Measurements from ENCODE around the gene ZNF672. TPM values are rescaled to one million over a fixed set of nuclear protein-coding genes. Genes with fewer than 3 reads are reported as not detected.

ZNF672 gene
- total RNA-seq, 1 donor from 2014 or later, result 20.6 TPM

DNA sequence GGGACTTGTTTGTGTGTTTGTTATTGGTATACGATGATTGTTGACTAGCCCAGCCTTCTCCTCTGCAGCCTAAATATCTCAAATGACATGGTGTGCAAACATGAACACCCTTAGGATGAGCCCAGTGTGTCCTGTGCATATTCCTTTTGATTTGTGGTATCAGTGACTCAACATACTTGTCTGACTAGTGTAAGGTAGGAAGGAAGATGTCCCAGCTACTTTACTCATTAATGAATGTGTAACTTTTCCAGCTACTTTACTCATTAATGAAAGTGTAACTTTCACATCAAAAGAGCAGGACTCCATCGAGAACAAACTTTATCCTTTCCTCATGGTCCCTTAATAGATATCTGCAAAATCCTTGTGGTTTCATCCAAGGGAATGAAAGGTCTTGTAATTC lies 23.6 kb downstream of the ZNF672 start:
- H3K9ac ChIP-seq (ENCODE audit: low read length), result no peak overlapping the region
- H3K27me3 ChIP-seq (ENCODE audit: insufficient read depth, low read length), result no peaks in the 10 kb centered on the region
- H3K36me3 ChIP-seq (ENCODE audit: insufficient read depth, low read length), result no peaks in the 10 kb centered on the region
- TF ChIP-seq CTCF (IDR thresholded peaks at IDR 0.05; ENCODE audit: insufficient read depth, low read depth, low read length) (no peak), EZH2 (IDR thresholded peaks at IDR 0.05; ENCODE audit: insufficient read depth, low read length) (no peak)
- no peaks in the 10 kb centered on the region for H3K9me3 Mint-ChIP-seq (ENCODE audit: unreplicated experiment)
- H3K4me2 ChIP-seq (ENCODE audit: low read length), result no peak overlapping the region
- H2AFZ ChIP-seq (ENCODE audit: low read depth, low read length), result no peak overlapping the region
- H3K27ac Mint-ChIP-seq (ENCODE audit: unreplicated experiment), result no peak overlapping the region
- H3K36me3 Mint-ChIP-seq (ENCODE audit: low read depth, unreplicated experiment), result no peaks in the 10 kb centered on the region
- H3K27ac ChIP-seq (ENCODE audit: low read depth, low read length), result no peak overlapping the region
- peaks cover 29% of the 10 kb centered on the region for H3K4me1 ChIP-seq (ENCODE audit: insufficient read depth, low read length)
- no peak for FAIRE-seq
- no peak overlapping the region for H3K4me3 Mint-ChIP-seq (ENCODE audit: unreplicated experiment)
- H3K27me3 Mint-ChIP-seq (ENCODE audit: low read depth, unreplicated experiment), result peaks cover 22% of the 10 kb centered on the region
- H3K9me3 ChIP-seq (ENCODE audit: insufficient read depth, low read depth, low read length), result no peaks in the 10 kb centered on the region
- H3K79me2 ChIP-seq (ENCODE audit: insufficient read depth, low read length), result peaks cover 14% of the 10 kb centered on the region
- H4K20me1 ChIP-seq (ENCODE audit: insufficient read depth, low read length), result no peaks in the 10 kb centered on the region
- no peak overlapping the region for H3K4me3 ChIP-seq (ENCODE audit: insufficient read depth, low read depth, low read length)
- no peak for DNase-seq (ENCODE audit: low read depth)
- H3K4me1 Mint-ChIP-seq (ENCODE audit: low read depth, unreplicated experiment), result peaks cover 10% of the 10 kb centered on the region

GRCh38 chr1:248862695-248862997 lies 24.6 kb downstream of the ZNF672 start:
- peak overlapping the region; percentile 95 for H2AFZ ChIP-seq (ENCODE audit: low read depth, low read length)
- no peak for FAIRE-seq
- peak overlapping the region; percentile 55 for H3K9ac ChIP-seq (ENCODE audit: low read length)

More at GRCh38 chr1:248862695-248862997, 24.6 kb downstream of the ZNF672 start:
- no peaks in the 10 kb centered on the region for H3K36me3 Mint-ChIP-seq (ENCODE audit: low read depth, unreplicated experiment)
- no peak overlapping the region for H3K27ac Mint-ChIP-seq (ENCODE audit: unreplicated experiment)
- peak overlapping the region; percentile 79 for H3K4me3 Mint-ChIP-seq (ENCODE audit: unreplicated experiment)
- H3K9me3 ChIP-seq (ENCODE audit: insufficient read depth, low read depth, low read length), result no peaks in the 10 kb centered on the region
- H3K9me3 Mint-ChIP-seq (ENCODE audit: unreplicated experiment), result no peaks in the 10 kb centered on the region
- H4K20me1 ChIP-seq (ENCODE audit: insufficient read depth, low read length), result no peaks in the 10 kb centered on the region
- no peak overlapping the region for H3K27ac ChIP-seq (ENCODE audit: low read depth, low read length)
- no peak for TF ChIP-seq CTCF (IDR thresholded peaks at IDR 0.05; ENCODE audit: insufficient read depth, low read depth, low read length)
- no peak for TF ChIP-seq EZH2 (IDR thresholded peaks at IDR 0.05; ENCODE audit: insufficient read depth, low read length)
- H3K27me3 Mint-ChIP-seq (ENCODE audit: low read depth, unreplicated experiment), result peaks cover 22% of the 10 kb centered on the region
- DNase-seq (ENCODE audit: low read depth), result no peak
- H3K4me2 ChIP-seq (ENCODE audit: low read length), result peak overlapping the region; percentile 90
- no peaks in the 10 kb centered on the region for H3K27me3 ChIP-seq (ENCODE audit: insufficient read depth, low read length)
- H3K4me1 Mint-ChIP-seq (ENCODE audit: low read depth, unreplicated experiment), result peaks cover 7% of the 10 kb centered on the region
- no peaks in the 10 kb centered on the region for H3K36me3 ChIP-seq (ENCODE audit: insufficient read depth, low read length)
- peaks cover 9% of the 10 kb centered on the region for H3K79me2 ChIP-seq (ENCODE audit: insufficient read depth, low read length)
- H3K4me1 ChIP-seq (ENCODE audit: insufficient read depth, low read length), result peaks cover 23% of the 10 kb centered on the region
- H3K4me3 ChIP-seq (ENCODE audit: insufficient read depth, low read depth, low read length), result peak overlapping the region; percentile 67

Data from astrocyte (in vitro differentiated cells and primary cell).